ENCODE measurements around the gene RDH16.

RDH16 gene

DNA sequence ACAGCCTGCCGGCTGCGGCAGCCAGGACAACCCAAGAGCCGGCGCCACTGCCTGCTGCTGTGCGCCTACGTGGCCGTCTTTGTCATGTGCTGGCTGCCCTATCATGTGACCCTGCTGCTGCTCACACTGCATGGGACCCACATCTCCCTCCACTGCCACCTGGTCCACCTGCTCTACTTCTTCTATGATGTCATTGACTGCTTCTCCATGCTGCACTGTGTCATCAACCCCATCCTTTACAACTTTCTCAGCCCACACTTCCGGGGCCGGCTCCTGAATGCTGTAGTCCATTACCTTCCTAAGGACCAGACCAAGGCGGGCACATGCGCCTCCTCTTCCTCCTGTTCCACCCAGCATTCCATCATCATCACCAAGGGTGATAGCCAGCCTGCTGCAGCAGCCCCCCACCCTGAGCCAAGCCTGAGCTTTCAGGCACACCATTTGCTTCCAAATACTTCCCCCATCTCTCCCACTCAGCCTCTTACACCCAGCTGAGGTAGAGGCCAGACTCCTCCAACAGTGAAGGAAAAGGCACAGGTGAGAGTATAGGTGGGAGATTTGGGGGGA is 38.6 kb upstream of the RDH16 start:
- Mint-ChIP-seq H3K4me3 (no peak overlapping the region), H3K36me3 (ENCODE audit: low read depth) (peaks cover 28% of the 10 kb centered on the region), H3K27me3 (ENCODE audit: low read depth) (no peaks in the 10 kb centered on the region), H3K9me3 (no peaks in the 10 kb centered on the region), H3K27ac (peak overlapping the region in 2 of 3 experiments; percentile 66 to 76), H3K4me1 (peaks cover 33% of the 10 kb centered on the region)
- TF ChIP-seq, protein P1, sequence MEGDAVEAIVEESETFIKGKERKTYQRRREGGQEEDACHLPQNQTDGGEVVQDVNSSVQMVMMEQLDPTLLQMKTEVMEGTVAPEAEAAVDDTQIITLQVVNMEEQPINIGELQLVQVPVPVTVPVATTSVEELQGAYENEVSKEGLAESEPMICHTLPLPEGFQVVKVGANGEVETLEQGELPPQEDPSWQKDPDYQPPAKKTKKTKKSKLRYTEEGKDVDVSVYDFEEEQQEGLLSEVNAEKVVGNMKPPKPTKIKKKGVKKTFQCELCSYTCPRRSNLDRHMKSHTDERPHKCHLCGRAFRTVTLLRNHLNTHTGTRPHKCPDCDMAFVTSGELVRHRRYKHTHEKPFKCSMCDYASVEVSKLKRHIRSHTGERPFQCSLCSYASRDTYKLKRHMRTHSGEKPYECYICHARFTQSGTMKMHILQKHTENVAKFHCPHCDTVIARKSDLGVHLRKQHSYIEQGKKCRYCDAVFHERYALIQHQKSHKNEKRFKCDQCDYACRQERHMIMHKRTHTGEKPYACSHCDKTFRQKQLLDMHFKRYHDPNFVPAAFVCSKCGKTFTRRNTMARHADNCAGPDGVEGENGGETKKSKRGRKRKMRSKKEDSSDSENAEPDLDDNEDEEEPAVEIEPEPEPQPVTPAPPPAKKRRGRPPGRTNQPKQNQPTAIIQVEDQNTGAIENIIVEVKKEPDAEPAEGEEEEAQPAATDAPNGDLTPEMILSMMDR (IDR thresholded peaks at IDR 0.05; ENCODE audit: unreplicated experiment in 3 of 3) = no peak

DNA sequence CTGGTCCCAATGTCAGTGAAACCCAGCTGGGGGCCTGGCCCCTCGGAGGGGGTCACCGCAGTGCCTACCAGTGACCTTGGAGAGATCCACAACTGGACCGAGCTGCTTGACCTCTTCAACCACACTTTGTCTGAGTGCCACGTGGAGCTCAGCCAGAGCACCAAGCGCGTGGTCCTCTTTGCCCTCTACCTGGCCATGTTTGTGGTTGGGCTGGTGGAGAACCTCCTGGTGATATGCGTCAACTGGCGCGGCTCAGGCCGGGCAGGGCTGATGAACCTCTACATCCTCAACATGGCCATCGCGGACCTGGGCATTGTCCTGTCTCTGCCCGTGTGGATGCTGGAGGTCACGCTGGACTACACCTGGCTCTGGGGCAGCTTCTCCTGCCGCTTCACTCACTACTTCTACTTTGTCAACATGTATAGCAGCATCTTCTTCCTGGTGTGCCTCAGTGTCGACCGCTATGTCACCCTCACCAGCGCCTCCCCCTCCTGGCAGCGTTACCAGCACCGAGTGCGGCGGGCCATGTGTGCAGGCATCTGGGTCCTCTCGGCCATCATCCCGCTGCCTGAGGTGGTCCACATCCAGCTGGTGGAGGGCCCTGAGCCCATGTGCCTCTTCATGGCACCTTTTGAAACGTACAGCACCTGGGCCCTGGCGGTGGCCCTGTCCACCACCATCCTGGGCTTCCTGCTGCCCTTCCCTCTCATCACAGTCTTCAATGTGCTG is 38.0 kb upstream of the RDH16 start:
- TF ChIP-seq, protein P1 (IDR thresholded peaks at IDR 0.05; ENCODE audit: unreplicated experiment in 3 of 3) = no peak
- no peak overlapping the region for H3K27ac Mint-ChIP-seq
- H3K4me3 Mint-ChIP-seq = no peak overlapping the region
- no peaks in the 10 kb centered on the region for H3K27me3 Mint-ChIP-seq (ENCODE audit: low read depth)
- peaks cover 22% of the 10 kb centered on the region for H3K36me3 Mint-ChIP-seq (ENCODE audit: low read depth)
- peaks cover 30% of the 10 kb centered on the region for H3K4me1 Mint-ChIP-seq
- H3K9me3 Mint-ChIP-seq = no peaks in the 10 kb centered on the region

DNA sequence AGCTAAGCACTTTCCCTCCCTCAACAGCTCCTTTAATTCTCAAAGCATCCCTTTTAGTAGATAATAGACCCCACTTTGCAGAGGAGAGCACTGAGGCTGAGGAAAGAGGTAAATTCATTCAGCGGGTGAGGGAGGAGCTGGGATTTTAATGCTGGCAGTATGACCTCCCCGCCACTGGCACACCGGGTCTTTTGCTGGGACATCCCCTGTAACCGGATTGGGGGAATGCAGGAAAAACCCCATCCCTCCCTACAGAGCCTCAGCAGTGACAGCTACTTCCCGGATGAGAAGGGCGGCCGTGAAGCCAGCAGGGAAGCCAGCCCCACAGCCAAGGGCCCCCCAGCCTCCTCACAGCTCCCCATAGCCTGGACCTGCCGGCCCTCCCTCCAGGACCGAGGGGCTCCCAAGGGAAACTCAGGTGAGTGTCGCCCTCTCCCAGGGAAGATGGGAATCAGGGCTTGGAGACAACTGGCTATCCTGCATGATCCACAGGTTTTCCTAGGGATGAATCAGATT is 36.9 kb upstream of the RDH16 start:
- peaks cover 16% of the 10 kb centered on the region for H3K36me3 Mint-ChIP-seq (ENCODE audit: low read depth)
- no peaks in the 10 kb centered on the region for H3K9me3 Mint-ChIP-seq
- TF ChIP-seq, protein P1 (IDR thresholded peaks at IDR 0.05; ENCODE audit: unreplicated experiment in 3 of 3) = no peak
- no peaks in the 10 kb centered on the region for H3K27me3 Mint-ChIP-seq (ENCODE audit: low read depth)
- H3K27ac Mint-ChIP-seq = no peak overlapping the region
- peaks cover 35% of the 10 kb centered on the region for H3K4me1 Mint-ChIP-seq
- H3K4me3 Mint-ChIP-seq = no peak overlapping the region

DNA sequence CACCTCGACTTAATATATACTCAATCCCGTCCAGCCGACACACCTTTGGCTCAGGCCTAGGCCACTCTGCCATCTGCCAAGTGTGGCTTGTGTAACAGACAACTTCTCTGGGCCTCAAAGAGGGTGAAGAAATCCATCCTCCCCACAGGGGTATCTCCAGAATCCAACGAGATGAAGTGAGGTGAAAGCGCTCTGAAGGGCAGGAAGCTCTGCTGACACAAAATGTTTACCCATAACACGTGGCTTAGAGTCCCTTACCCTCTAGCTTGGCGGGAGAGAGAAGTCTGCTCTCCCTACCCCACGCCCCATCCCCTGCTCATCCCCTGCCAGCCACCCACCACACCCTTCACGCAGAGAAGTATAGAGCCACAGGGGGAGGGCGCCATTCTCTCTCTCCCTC is 35.9 kb upstream of the RDH16 start:
- TF ChIP-seq, protein P1 (IDR thresholded peaks at IDR 0.05; ENCODE audit: unreplicated experiment in 3 of 3) = no peak
- Mint-ChIP-seq H3K27ac (no peak overlapping the region), H3K9me3 (no peaks in the 10 kb centered on the region), H3K4me3 (no peak overlapping the region), H3K27me3 (ENCODE audit: low read depth) (no peaks in the 10 kb centered on the region), H3K36me3 (ENCODE audit: low read depth) (peaks cover 8% of the 10 kb centered on the region), H3K4me1 (peaks cover 42% of the 10 kb centered on the region)

DNA sequence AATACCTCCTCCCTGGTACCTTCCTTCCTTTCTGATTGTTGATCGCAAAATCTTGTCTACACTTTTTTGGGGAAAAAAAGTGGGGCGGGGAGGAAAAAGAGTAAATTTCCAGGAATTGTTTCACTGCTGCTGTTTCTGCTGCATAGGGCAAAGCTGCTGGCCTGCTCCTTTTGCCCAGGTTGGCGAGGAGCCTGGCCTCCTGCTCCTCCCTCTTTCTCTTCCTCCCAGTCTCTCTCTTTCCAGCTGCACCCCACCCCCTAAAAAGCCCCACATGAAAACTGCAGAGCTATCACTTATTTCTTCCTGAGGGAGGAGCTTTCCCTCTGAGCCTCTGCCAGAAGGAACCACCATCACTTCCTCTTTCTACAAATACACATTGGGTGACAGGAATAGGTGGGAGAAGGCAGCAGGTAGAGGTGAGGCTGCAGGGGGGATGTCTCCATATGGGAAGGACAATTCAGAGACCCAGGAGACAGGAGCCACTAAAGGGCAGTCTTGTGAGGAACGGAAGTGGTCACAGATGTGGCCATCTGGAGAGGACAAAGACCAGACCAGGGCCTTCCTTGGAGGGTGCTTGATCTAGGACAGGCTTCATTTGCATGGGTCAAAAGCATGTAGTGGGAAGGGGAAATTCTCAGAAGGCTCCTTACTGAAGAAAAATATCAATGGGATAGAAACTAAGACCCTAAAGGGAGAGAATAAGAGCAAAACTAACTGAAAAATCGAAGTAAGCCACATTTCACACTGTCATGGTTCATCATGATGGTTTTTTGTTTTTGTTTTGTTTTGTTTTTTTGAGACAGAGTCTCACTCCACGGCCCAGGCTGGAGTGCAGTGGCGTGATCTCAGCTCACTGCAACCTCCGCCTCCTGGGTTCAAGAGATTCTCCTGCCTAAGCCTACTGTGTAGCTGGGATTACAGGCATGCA is 34.2 kb upstream of the RDH16 start:
- H3K4me3 Mint-ChIP-seq = no peak overlapping the region
- peaks cover 36% of the 10 kb centered on the region for H3K4me1 Mint-ChIP-seq
- peak overlapping the region in 1 of 3 experiments; percentile 19 for H3K27ac Mint-ChIP-seq
- no peaks in the 10 kb centered on the region for H3K27me3 Mint-ChIP-seq (ENCODE audit: low read depth)
- peaks cover 8% of the 10 kb centered on the region for H3K36me3 Mint-ChIP-seq (ENCODE audit: low read depth)
- TF ChIP-seq, protein P1 (IDR thresholded peaks at IDR 0.05; ENCODE audit: unreplicated experiment in 3 of 3) = no peak
- no peaks in the 10 kb centered on the region for H3K9me3 Mint-ChIP-seq
